Body of pancreas (tissue), 4 donors: ENCODE measurements around the gene PAOX. TPM values are rescaled to one million over a fixed set of nuclear protein-coding genes. Genes with fewer than 3 reads are reported as not detected.
"Not testable (repeated sequence)": the region's sequence is repeated elsewhere in the genome, so short reads cannot be mapped to it uniquely, and the experiment has no call there.

Source experiments
- ATAC-seq: fragments of 150-250 bp; one replicate; pipeline ENCODE4 v1.9.1; 2016
- DNase-seq, 4 donors: peaks; one replicate each; pipeline ENCODE4 v3.0.0-alpha.2; 2019
- H3K27ac ChIP-seq, 4 donors: fragments of 200-600 bp; sonication (generic); 1 replicate in 3 of 4; 2 replicates in 1 of 4; pipeline versions ENCODE4 v1.5.1 to v1.6.1; 2016 to 2019; ENCODE audit warnings: mild to moderate bottlenecking in 1 of 4, mixed read lengths in 1 of 4, moderate library complexity in 1 of 4
- H3K27me3 ChIP-seq, 2 donors: fragments of 200-600 bp; sonication (generic); one replicate each; pipeline ENCODE4 v1.6.0; 2016; ENCODE audit warnings: mild to moderate bottlenecking in 1 of 2
- H3K36me3 ChIP-seq, 2 donors: fragments of 200-600 bp; sonication (generic); replicated peaks in 1 of 2; 2 replicates each; pipeline ENCODE4 v1.5.1; 2016; ENCODE audit warnings: low read depth in 2 of 2; ENCODE audit not compliant: insufficient read depth in 1 of 2
- H3K4me1 ChIP-seq: fragments of 200-600 bp; sonication (generic); one replicate; pipeline ENCODE4 v1.6.0; 2016
- H3K4me3 ChIP-seq, 2 donors: fragments of 200-600 bp; sonication (generic); 1 replicate in 1 of 2; 2 replicates in 1 of 2; pipeline ENCODE4 v1.5.1; 2016 to 2019
- H3K9me3 ChIP-seq, 3 donors: fragments of 200-600 bp; sonication (generic); 1 replicate in 2 of 3; 2 replicates in 1 of 3; pipeline ENCODE4 v1.5.1; 2016
- POLR2A ChIP-seq, 3 donors: fragments of 450-650 bp; IDR thresholded peaks; one replicate each; pipeline ENCODE4 v1.6.1; 2016; ENCODE audit warnings: antibody characterized with exemption in 3 of 3, mild to moderate bottlenecking in 2 of 3
- WGBS, 2 donors: methylation state at CpG; one replicate each; pipeline ENCODE4 v1.1.5; 2017; 5-methylcytosine and 5-hydroxymethylcytosine counted together
- intact Hi-C: fragments of 100-400 bp; cut with DNase I; formaldehyde crosslinking; loops from one replicate; pipeline ENCODE4 v1.15.1; 2023
- microRNA-seq, 2 donors: library from miRNA; unstranded; fragments of <30 nt; microRNA quantifications; one replicate each; pipeline ENCODE4, GENCODE V29; 2016; ENCODE audit warnings: borderline number of aligned reads in 2 of 2, borderline replicate concordance in 2 of 2
- small RNA-seq: library from RNA; depleted of rRNA; stranded (forward); fragments of <200 nt; gene quantifications from one replicate; pipeline ENCODE3, GENCODE V24; 2016
- total RNA-seq, 2 donors: library from RNA; depleted of rRNA; stranded (reverse); fragments of >200 nt; gene quantifications; one replicate each; pipeline ENCODE4 v1.1.0, GENCODE V29; 2016
- TF ChIP-seq, protein P1 (sequence below), 7 experiments: fragments of 450-650 bp in 4 of 7; fragments of 200-600 bp in 3 of 7; sonication (generic) in 3 of 7; IDR thresholded peaks; one replicate each; pipeline ENCODE4 v1.5.1; 2016 to 2019; ENCODE audit warnings: antibody characterized with exemption in 7 of 7

PAOX gene
- total RNA-seq, 2 donors from 2014 or later, result 8.3 to 9.6 TPM

DNA sequence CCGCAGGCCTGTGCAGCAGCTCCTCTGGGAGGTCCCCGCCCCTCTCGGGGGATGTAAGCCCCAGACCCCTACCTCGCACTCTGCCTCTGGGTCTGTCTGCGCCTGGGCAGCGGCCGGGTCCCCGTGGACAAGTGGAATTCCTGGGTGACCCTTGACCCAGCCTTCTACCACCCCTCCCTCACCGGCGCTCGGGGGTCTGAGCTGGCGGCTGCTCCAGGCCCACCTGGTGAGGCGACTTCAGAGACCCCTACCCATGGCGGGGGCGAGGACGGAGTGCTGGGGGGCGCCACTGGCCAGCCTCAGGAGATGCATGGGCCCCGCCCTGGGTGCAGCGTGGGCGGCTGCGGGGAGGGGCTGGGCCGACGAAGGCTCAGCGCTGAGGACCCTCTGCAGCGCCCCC, 53.7 kb downstream of the PAOX start:
- H3K4me1 ChIP-seq, H3K9me3 ChIP-seq, H3K36me3 ChIP-seq, H3K27me3 ChIP-seq, H3K4me3 ChIP-seq, ATAC-seq, H3K27ac ChIP-seq, intact Hi-C loops, DNase-seq: not testable (repeated sequence)
- WGBS, 2 donors, result no CpG with 5 or more reads among the region's 25 CpGs

DNA sequence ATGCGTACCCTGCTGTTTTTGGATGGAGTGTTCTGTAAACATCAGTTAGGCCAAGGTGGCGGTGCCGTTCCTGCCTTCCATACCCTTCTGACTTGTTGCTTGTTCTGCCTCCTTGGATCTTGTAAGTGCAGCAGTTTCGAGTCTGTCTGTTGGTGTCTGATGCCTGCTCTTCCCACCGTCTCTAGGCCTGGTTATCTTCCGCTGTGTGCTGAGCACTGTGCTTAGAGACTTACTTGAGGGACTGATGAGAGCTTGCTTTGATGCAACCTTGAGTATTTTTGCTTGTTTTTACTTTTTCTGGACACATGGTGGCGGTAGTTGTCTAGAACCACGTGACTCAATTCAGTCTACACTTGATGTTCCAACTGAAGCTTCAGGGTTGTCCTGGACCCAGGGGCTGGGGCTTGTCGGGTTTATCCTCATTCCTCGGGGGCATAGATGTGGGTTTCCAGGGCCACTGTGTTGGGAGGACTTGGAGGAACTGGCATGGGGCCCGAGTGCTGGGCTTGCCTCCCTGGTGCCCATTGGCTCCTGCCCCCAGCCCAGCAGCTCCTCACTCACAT, 59.7 kb downstream of the PAOX start:
- intact Hi-C loops, result no loop called here
- Histone ChIP-seq H3K4me1 (peaks cover 11% of the 10 kb centered on the region), H3K27me3 (no peaks in the 10 kb centered on the region), H3K27ac (no peak overlapping the region), H3K4me3 (no peak overlapping the region), H3K9me3 (no peaks in the 10 kb centered on the region), H3K36me3 (no peaks in the 10 kb centered on the region)
- no peak for TF ChIP-seq POLR2A (IDR thresholded peaks at IDR 0.05)
- TF ChIP-seq, protein P1, sequence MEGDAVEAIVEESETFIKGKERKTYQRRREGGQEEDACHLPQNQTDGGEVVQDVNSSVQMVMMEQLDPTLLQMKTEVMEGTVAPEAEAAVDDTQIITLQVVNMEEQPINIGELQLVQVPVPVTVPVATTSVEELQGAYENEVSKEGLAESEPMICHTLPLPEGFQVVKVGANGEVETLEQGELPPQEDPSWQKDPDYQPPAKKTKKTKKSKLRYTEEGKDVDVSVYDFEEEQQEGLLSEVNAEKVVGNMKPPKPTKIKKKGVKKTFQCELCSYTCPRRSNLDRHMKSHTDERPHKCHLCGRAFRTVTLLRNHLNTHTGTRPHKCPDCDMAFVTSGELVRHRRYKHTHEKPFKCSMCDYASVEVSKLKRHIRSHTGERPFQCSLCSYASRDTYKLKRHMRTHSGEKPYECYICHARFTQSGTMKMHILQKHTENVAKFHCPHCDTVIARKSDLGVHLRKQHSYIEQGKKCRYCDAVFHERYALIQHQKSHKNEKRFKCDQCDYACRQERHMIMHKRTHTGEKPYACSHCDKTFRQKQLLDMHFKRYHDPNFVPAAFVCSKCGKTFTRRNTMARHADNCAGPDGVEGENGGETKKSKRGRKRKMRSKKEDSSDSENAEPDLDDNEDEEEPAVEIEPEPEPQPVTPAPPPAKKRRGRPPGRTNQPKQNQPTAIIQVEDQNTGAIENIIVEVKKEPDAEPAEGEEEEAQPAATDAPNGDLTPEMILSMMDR (IDR thresholded peaks at IDR 0.05), result peak in 2 of 7 experiments; percentile 18 to 27
- 76 to 80% methylated on average over 11 of the region's 11 CpGs for WGBS, 2 donors
- ATAC-seq (no peak), DNase-seq (no peak)

DNA sequence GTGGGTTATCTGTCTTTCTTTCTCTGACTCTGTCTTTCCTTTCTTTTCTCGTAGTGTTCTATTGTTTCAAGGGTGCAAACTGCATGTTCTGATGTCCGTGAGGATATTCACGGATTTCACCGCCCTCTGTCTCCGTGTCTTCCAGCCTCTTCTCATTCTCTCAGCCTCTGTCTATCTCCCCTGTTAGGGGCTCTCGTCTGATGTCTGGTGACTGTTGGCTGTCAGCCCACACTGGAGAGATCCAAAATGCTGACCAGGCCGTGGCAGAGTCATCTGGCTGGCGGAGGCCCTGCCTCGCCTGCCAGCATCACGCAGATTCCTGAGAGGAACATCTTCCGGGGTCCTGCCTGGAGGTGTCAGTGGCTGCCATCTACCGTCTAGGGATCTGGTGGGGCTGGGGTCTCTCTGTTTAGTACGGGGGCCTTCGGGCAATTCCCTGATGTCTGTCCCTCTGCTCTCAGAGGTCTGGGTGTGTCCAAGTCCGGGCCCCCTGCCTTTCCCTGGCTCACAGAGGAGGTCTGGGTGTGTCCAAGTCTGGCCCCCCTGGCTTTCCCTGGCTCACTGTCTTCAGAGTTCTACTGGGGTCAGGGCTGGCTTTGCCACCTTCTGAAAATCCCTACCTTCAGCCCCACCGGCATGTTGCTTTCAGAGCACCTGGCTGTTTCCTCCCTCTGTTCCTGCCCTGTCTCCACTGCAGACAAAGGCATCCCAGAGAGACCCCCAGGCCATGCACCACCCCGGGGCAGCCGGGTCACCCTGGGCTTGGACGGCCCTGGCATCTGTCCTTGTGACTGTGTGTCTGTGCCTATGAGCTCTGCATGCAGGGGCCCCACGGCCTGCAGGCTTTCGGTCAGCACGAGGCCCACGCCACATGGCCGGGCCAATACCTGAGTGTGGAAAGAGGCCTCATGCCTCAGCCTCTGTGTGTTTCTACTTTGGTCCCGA, 60.7 kb downstream of the PAOX start:
- Histone ChIP-seq H3K4me3 (no peak overlapping the region), H3K27ac (no peak overlapping the region), H3K36me3 (no peaks in the 10 kb centered on the region), H3K9me3 (no peaks in the 10 kb centered on the region), H3K4me1 (peaks cover 11% of the 10 kb centered on the region), H3K27me3 (no peaks in the 10 kb centered on the region)
- intact Hi-C loops, result no loop called here
- TF ChIP-seq POLR2A (IDR thresholded peaks at IDR 0.05), result no peak
- TF ChIP-seq, protein P1 (IDR thresholded peaks at IDR 0.05), result no peak
- no peak for ATAC-seq
- 89 to 96% methylated on average over 14 to 25 of the region's 25 CpGs for WGBS, 2 donors
- DNase-seq, result no peak

DNA sequence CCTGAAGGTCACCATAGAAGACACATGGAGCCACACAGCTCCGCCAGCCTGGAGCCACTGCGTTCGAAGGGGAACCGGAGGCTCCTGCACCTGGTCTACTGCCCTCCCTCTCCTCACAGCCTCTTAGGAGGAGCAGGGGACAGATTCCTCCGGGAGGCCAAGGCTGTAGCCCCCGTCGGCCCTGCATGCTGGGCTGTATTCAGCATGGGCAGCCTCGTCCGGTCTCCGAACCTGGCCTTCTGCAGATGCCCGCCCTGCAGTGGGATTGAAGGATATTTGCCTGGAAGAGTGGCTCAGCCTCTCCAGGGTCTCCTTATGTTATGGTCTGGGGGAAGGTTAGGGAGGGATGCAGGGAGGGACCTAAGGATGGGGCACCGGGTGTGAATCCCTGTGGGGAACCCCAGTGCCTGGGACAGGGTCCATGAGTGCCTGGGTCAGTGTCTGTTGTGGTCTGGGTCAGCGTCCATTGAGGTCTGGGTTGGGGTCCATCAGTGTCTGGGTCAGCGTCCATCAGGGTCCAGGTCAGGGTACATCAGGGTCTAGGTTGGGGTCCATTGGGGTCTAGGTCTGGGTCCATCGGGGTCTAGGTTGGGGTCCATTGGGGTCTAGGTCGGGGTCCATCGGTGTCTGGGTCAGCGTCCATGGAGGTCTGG, 61.7 kb downstream of the PAOX start:
- Histone ChIP-seq H3K27ac (no peak overlapping the region), H3K4me1 (peaks cover 11% of the 10 kb centered on the region), H3K9me3 (no peaks in the 10 kb centered on the region), H3K4me3 (no peak overlapping the region), H3K27me3 (no peaks in the 10 kb centered on the region), H3K36me3 (no peaks in the 10 kb centered on the region)
- intact Hi-C loops, result no loop called here
- TF ChIP-seq, protein P1 (IDR thresholded peaks at IDR 0.05), result no peak
- no peak for TF ChIP-seq POLR2A (IDR thresholded peaks at IDR 0.05)
- ATAC-seq (no peak), DNase-seq (no peak)
- WGBS, 2 donors, result 67 to 90% methylated on average over 1 to 11 of the region's 18 CpGs

Small RNAs within 50 kb of the gene (microRNA-seq; reads per million reads assigned to microRNA genes)
- gene MIR3944, result 0 to 0.45 reads per million in 2 donors

Small RNAs within 50 kb of the gene (small RNA-seq; reads per million reads assigned to genes)
- gene AL360181.4 (not detected), gene BANF1P2 (not detected), gene MIR3944 (not detected)

Other genes starting within 250 kb of the PAOX start
- 1 to 10 TPM in 1 of 2 donors, under 1 TPM in 1; 0.52 to 3.3 TPM for gene KNDC1, start 219.0 kb upstream of the PAOX start, total RNA-seq
- gene UTF1, start 149.0 kb upstream of the PAOX start, total RNA-seq, result not detected
- gene VENTX, start 141.4 kb upstream of the PAOX start, total RNA-seq, result under 1 TPM in 1 of 2 donors, not detected in 1; 0.26 TPM
- gene ADAM8, start 102.4 kb upstream of the PAOX start, total RNA-seq, result 1 to 10 TPM; 3.4 to 4.6 TPM
- gene TUBGCP2, start 70.4 kb upstream of the PAOX start, total RNA-seq, result 10 to 100 TPM; 32.2 to 36.6 TPM
- gene ZNF511, start 70.3 kb upstream of the PAOX start, total RNA-seq, result 10 to 100 TPM; 15.0 to 22.7 TPM
- gene CALY, start 42.4 kb upstream of the PAOX start, total RNA-seq, result 1 to 10 TPM in 1 of 2 donors, not detected in 1; 1.8 TPM
- 1 to 10 TPM in 1 of 2 donors, not detected in 1; 6.5 TPM for gene PRAP1, start 31.9 kb upstream of the PAOX start, total RNA-seq
- gene FUOM, start 21.2 kb upstream of the PAOX start, total RNA-seq, result 10 to 100 TPM; 12.5 to 16.1 TPM
- gene ECHS1, start 5.9 kb upstream of the PAOX start, total RNA-seq, result 10 to 100 TPM; 44.4 to 71.9 TPM
- gene MTG1, start 14.9 kb downstream of the PAOX start, total RNA-seq, result 10 to 100 TPM; 22.8 to 83.7 TPM
- gene SPRN, start 45.4 kb downstream of the PAOX start, total RNA-seq, result not detected
- 10 to 100 TPM in 1 of 2 donors, 1 to 10 TPM in 1; 3.9 to 11.2 TPM for gene SCART1, start 74.7 kb downstream of the PAOX start, total RNA-seq
- gene CYP2E1, start 148.1 kb downstream of the PAOX start, total RNA-seq, result 10 to 100 TPM in 1 of 2 donors, 1 to 10 TPM in 1; 3.9 to 18.1 TPM
- 1 to 10 TPM; 1.0 to 2.0 TPM for gene SYCE1, start 186.3 kb downstream of the PAOX start, total RNA-seq
- not detected for gene FRG2B, start 247.5 kb downstream of the PAOX start, total RNA-seq